Transverse colon (tissue), 4 donors: ENCODE data around the gene RAB34. TPM values are rescaled to one million over a fixed set of nuclear protein-coding genes. Genes with fewer than 3 reads are reported as not detected.
A peak's percentile ranks its signal among the peaks of the same experiment; 100 is the strongest.

Source experiments
- DNase-seq: peaks from one replicate; pipeline ENCODE4 v3.0.0-alpha.2; 2019
- H3K27ac ChIP-seq, 4 donors: fragments of 200-600 bp; sonication (generic); 2 replicates each; pipeline ENCODE4 v1.5.1; 2016 to 2018; ENCODE audit warnings: inconsistent platforms in 4 of 4
- H3K27me3 ChIP-seq: fragments of 200-600 bp; sonication (generic); 2 replicates; pipeline ENCODE4 v1.5.1; 2017; ENCODE audit warnings: inconsistent platforms
- H3K36me3 ChIP-seq, 4 donors: fragments of 200-600 bp; sonication (generic); 2 replicates each; pipeline ENCODE4 v1.5.1; 2017 to 2019; ENCODE audit warnings: inconsistent platforms in 4 of 4
- H3K4me1 ChIP-seq, 4 donors: fragments of 200-600 bp; sonication (generic); 2 replicates each; pipeline ENCODE4 v1.5.1; 2017 to 2020; ENCODE audit warnings: inconsistent platforms in 4 of 4
- H3K4me3 ChIP-seq, 4 donors: fragments of 200-600 bp; sonication (generic); 1 replicate in 1 of 4; 2 replicates in 3 of 4; pipeline versions ENCODE4 v1.5.1 to v1.6.1; 2017 to 2019; ENCODE audit warnings: inconsistent platforms in 4 of 4
- H3K9me3 ChIP-seq, 2 donors: fragments of 200-600 bp; sonication (generic); 2 replicates each; pipeline ENCODE4 v1.5.1; 2017 to 2019; ENCODE audit warnings: inconsistent platforms in 2 of 2
- CTCF ChIP-seq, 5 experiments: fragments of 200-600 bp in 3 of 5; fragments of 450-650 bp in 2 of 5; sonication (generic) in 3 of 5; IDR thresholded peaks; 1 replicate in 2 of 5; 2 replicates in 3 of 5; pipeline ENCODE4 v1.5.1; 2016 to 2017; ENCODE audit warnings: antibody characterized with exemption in 5 of 5, inconsistent platforms in 3 of 5, mild to moderate bottlenecking in 2 of 5, moderate library complexity in 1 of 5
- EP300 ChIP-seq: sonication (generic); formaldehyde crosslinking; IDR thresholded peaks from one replicate; pipeline ENCODE4 v1.6.1; 2017; ENCODE audit warnings: antibody characterized with exemption, low read depth
- POLR2A ChIP-seq: fragments of 450-650 bp; IDR thresholded peaks from one replicate; pipeline ENCODE4 v1.6.1; 2016; ENCODE audit warnings: antibody characterized with exemption, mild to moderate bottlenecking, moderate library complexity
- POLR2AphosphoS5 ChIP-seq, 3 donors: sonication (generic); formaldehyde crosslinking; IDR thresholded peaks; one replicate each; pipeline ENCODE4 v1.6.1; 2016; ENCODE audit warnings: antibody characterized with exemption in 3 of 3
- WGBS, 2 donors: methylation state at CpG; one replicate each; pipeline ENCODE4 v1.1.5; 2018; ENCODE audit warnings: low coverage in 1 of 2; 5-methylcytosine and 5-hydroxymethylcytosine counted together
- in situ Hi-C, 4 donors: fragments of 200-750 bp; cut with MboI; loops; one replicate each; pipeline versions ENCODE4 v1.15.0 to v1.15.1; 2017; ENCODE audit warnings: low sequenced_read_pairs in 3 of 4, low pct_ligation_motif_present in 1 of 4, low pct_unique_long_range_greater_than_20kb in 1 of 4
- intact Hi-C: fragments of 100-400 bp; cut with DNase I; formaldehyde crosslinking; loops from one replicate; pipeline ENCODE4 v1.15.1; 2023; ENCODE audit warnings: low total_unique reads
- total RNA-seq, 4 donors: library from RNA; depleted of rRNA; stranded (reverse); fragments of >200 nt; gene quantifications; one replicate each; pipeline ENCODE4 v1.1.0, GENCODE V29; 2016

The RAB34 gene
- total RNA-seq, 4 donors from 2014 or later = 41.1 to 60.5 (median 50.0) TPM

GRCh38 chr17:28744972-28745785, 27.5 kb upstream of the RAB34 start:
- TF ChIP-seq POLR2AphosphoS5 (IDR thresholded peaks at IDR 0.05) = peak in 2 of 3 donors; percentile 19 to 25
- no peak for TF ChIP-seq CTCF (IDR thresholded peaks at IDR 0.05)
- TF ChIP-seq EP300 = no peak
- peak; percentile 55 for TF ChIP-seq POLR2A
- Histone ChIP-seq H3K27ac (peak overlapping the region; percentile 98 to 99 (median 98)), H3K36me3 (no peaks in the 10 kb centered on the region), H3K4me1 (peaks cover 17 to 78% (median 65%) of the 10 kb centered on the region in 4 donors), H3K4me3 (peak overlapping the region; percentile 80 to 89 (median 81)), H3K27me3 (no peaks in the 10 kb centered on the region), H3K9me3 (no peaks in the 10 kb centered on the region)
- WGBS, 2 donors = 3% methylated on average over 29 of the region's 31 CpGs; no CpG with 5 or more reads in 1 of the 2 donors
- peak; percentile 67 for DNase-seq
- in situ Hi-C loops = no loop called here
- intact Hi-C loops = no loop called here

- in situ Hi-C loops = no loop called here
Measured at GRCh38 chr17:28744104-28744971, 26.7 kb upstream of the RAB34 start.

GRCh38 chr17:28743243-28744103, 25.8 kb upstream of the RAB34 start, which contains the start of gene TRAF4:
Gene TRAF4 (plus strand): TSS chr17:28744011. CDS start chr17:28744113, 102 bp downstream.
- DNase-seq = peak; percentile 89
- Histone ChIP-seq H3K27ac (peak within 1 kb of the TSS; percentile 98 to 99 (median 98)), H3K4me1 (peaks cover 13 to 66% (median 52%) of the 10 kb centered on the region in 4 donors), H3K4me3 (peak within 1 kb of the TSS; percentile 80 to 89 (median 81)), H3K27me3 (no peaks in the 10 kb centered on the region), H3K9me3 (no peaks in the 10 kb centered on the region), H3K36me3 (no peaks in the 10 kb centered on the region)
- intact Hi-C loops = no loop called here
- in situ Hi-C loops = no loop called here
- WGBS, 2 donors = 0% methylated on average over 49 of the region's 70 CpGs; no CpG with 5 or more reads in 1 of the 2 donors
- TF ChIP-seq POLR2AphosphoS5 (IDR thresholded peaks at IDR 0.05) (peak; percentile 17 to 86 (median 83)), EP300 (no peak), CTCF (IDR thresholded peaks at IDR 0.05) (peak in 3 of 5 experiments; percentile 11 to 43 (median 12)), POLR2A (peak; percentile 75)

More at GRCh38 chr17:28744104-28744971, 26.7 kb upstream of the RAB34 start:
- Histone ChIP-seq H3K4me1 (peaks cover 13 to 71% (median 58%) of the 10 kb centered on the region in 4 donors), H3K9me3 (no peaks in the 10 kb centered on the region), H3K27ac (peak overlapping the region; percentile 98 to 99 (median 98)), H3K4me3 (peak overlapping the region; percentile 80 to 89 (median 81)), H3K27me3 (no peaks in the 10 kb centered on the region), H3K36me3 (no peaks in the 10 kb centered on the region)
- intact Hi-C loops = no loop called here
- DNase-seq = peak; percentile 70
- 1% methylated on average over 42 of the region's 61 CpGs; no CpG with 5 or more reads in 1 of the 2 donors for WGBS, 2 donors
- TF ChIP-seq EP300 (peak; percentile 68), POLR2AphosphoS5 (IDR thresholded peaks at IDR 0.05) (peak in 1 of 3 donors; percentile 9), POLR2A (peak; percentile 54), CTCF (IDR thresholded peaks at IDR 0.05) (no peak)
